ENCODE results near the gene RASSF1.

Gene RASSF1

GRCh38 chr3:50324351-50325112, 16.1 kb downstream of the RASSF1 start:
- no peak overlapping the region for H3K4me3 ChIP-seq (ENCODE audit: low read depth, low read length)
- TF ChIP-seq CTCF (IDR thresholded peaks at IDR 0.05; ENCODE audit: borderline replicate concordance, insufficient read depth, low read depth, low read length), result peak; percentile 85

GRCh38 chr3:50323614-50324199, 16.9 kb downstream of the RASSF1 start:
- TF ChIP-seq CTCF (IDR thresholded peaks at IDR 0.05; ENCODE audit: borderline replicate concordance, insufficient read depth, low read depth, low read length), result no peak
- H3K4me3 ChIP-seq (ENCODE audit: low read depth, low read length), result no peak overlapping the region

GRCh38 chr3:50323092-50323600, 17.5 kb downstream of the RASSF1 start:
- TF ChIP-seq CTCF (IDR thresholded peaks at IDR 0.05; ENCODE audit: borderline replicate concordance, insufficient read depth, low read depth, low read length), result no peak
- no peak overlapping the region for H3K4me3 ChIP-seq (ENCODE audit: low read depth, low read length)

GRCh38 chr3:50322386-50323091, 18.1 kb downstream of the RASSF1 start, which contains the start of gene HYAL2:
Gene HYAL2, minus strand, starts transcription at chr3:50322745. Its CDS starts 2,256 bp downstream, at chr3:50320489.
- no peak for TF ChIP-seq CTCF (IDR thresholded peaks at IDR 0.05; ENCODE audit: borderline replicate concordance, insufficient read depth, low read depth, low read length)

GRCh38 chr3:50322115-50322385, 18.6 kb downstream of the RASSF1 start:
- H3K4me3 ChIP-seq (ENCODE audit: low read depth, low read length), result peak overlapping the region; percentile 87
- TF ChIP-seq CTCF (IDR thresholded peaks at IDR 0.05; ENCODE audit: borderline replicate concordance, insufficient read depth, low read depth, low read length), result no peak

More at GRCh38 chr3:50322386-50323091, 18.1 kb downstream of the RASSF1 start, which contains the start of gene HYAL2:
- H3K4me3 ChIP-seq (ENCODE audit: low read depth, low read length), result peak within 1 kb of the TSS; percentile 87

GRCh38 chr3:50321336-50322114, 19.1 kb downstream of the RASSF1 start:
- peak overlapping the region; percentile 87 for H3K4me3 ChIP-seq (ENCODE audit: low read depth, low read length)
- peak; percentile 63 for TF ChIP-seq CTCF (IDR thresholded peaks at IDR 0.05; ENCODE audit: borderline replicate concordance, insufficient read depth, low read depth, low read length)

All from GM12875 (cell line).